ENCODE results near the gene PKIB. TPM values are rescaled to one million over a fixed set of nuclear protein-coding genes. Genes with fewer than 3 reads are reported as not detected.
"Not testable (repeated sequence)": the region's sequence is repeated elsewhere in the genome, so short reads cannot be mapped to it uniquely, and the experiment has no call there.

PKIB gene
- total RNA-seq, 2 donors from 2014 or later = 1.0 to 1.1 TPM

GRCh38 chr6:122736616-122737015 lies 126.4 kb downstream of the PKIB start:
- no peak for ATAC-seq
- H3K36me3 Mint-ChIP-seq = no peaks in the 10 kb centered on the region
- no peaks in the 10 kb centered on the region for H3K9me3 Mint-ChIP-seq
- no peak for DNase-seq (ENCODE audit: low spot score in 2 of 2)
- no peak overlapping the region for H3K27ac Mint-ChIP-seq

- DNase-seq (ENCODE audit: low spot score in 2 of 2) (no peak), ATAC-seq (no peak)
- Mint-ChIP-seq H3K27ac (no peak overlapping the region), H3K9me3 (no peaks in the 10 kb centered on the region), H3K36me3 (no peaks in the 10 kb centered on the region)
These were observed 129.9 kb downstream of the PKIB start for GRCh38 chr6:122740091-122740490.

- ATAC-seq = no peak
- no peak overlapping the region for H3K27ac Mint-ChIP-seq
- no peaks in the 10 kb centered on the region for H3K9me3 Mint-ChIP-seq
- no peaks in the 10 kb centered on the region for H3K36me3 Mint-ChIP-seq
- DNase-seq (ENCODE audit: low spot score in 2 of 2) = no peak
These were observed 130.7 kb downstream of the PKIB start for GRCh38 chr6:122740936-122741335.

GRCh38 chr6:122744247-122744646 lies 134.0 kb downstream of the PKIB start:
- H3K9me3 Mint-ChIP-seq; H3K36me3 Mint-ChIP-seq; H3K27ac Mint-ChIP-seq; DNase-seq (ENCODE audit: low spot score in 2 of 2); ATAC-seq: not testable (repeated sequence)

- not testable (repeated sequence) for ATAC-seq; H3K36me3 Mint-ChIP-seq; DNase-seq (ENCODE audit: low spot score in 2 of 2); H3K9me3 Mint-ChIP-seq; H3K27ac Mint-ChIP-seq
These were observed 134.7 kb downstream of the PKIB start for GRCh38 chr6:122744856-122745255.

- Mint-ChIP-seq H3K27ac (no peak overlapping the region), H3K9me3 (peaks cover 0 to 6% of the 10 kb centered on the region in 2 donors), H3K36me3 (peaks cover 0 to 6% of the 10 kb centered on the region in 2 donors)
- ATAC-seq (no peak), DNase-seq (ENCODE audit: low spot score in 2 of 2) (no peak)
These were observed 136.5 kb downstream of the PKIB start for GRCh38 chr6:122746688-122747087.

GRCh38 chr6:122747573-122747972 lies 137.4 kb downstream of the PKIB start:
- no peak for ATAC-seq
- no peak for DNase-seq (ENCODE audit: low spot score in 2 of 2)
- Mint-ChIP-seq H3K9me3 (peaks cover 0 to 6% of the 10 kb centered on the region in 2 donors), H3K27ac (no peak overlapping the region), H3K36me3 (peaks cover 0 to 6% of the 10 kb centered on the region in 2 donors)

GRCh38 chr6:122748945-122749344 lies 138.7 kb downstream of the PKIB start:
- H3K9me3 Mint-ChIP-seq; DNase-seq (ENCODE audit: low spot score in 2 of 2); H3K36me3 Mint-ChIP-seq; ATAC-seq: not testable (repeated sequence)
- peak overlapping the region in 1 of 2 donors; percentile 84 for H3K27ac Mint-ChIP-seq

GRCh38 chr6:122749451-122750050 lies 139.3 kb downstream of the PKIB start:
- ATAC-seq (no peak), DNase-seq (ENCODE audit: low spot score in 2 of 2) (no peak)
- Mint-ChIP-seq H3K36me3 (peaks cover 0 to 6% of the 10 kb centered on the region in 2 donors), H3K27ac (no peak overlapping the region), H3K9me3 (peaks cover 3 to 11% of the 10 kb centered on the region in 2 donors)

- H3K36me3 Mint-ChIP-seq = peaks cover 0 to 6% of the 10 kb centered on the region in 2 donors
- ATAC-seq (peak; percentile 43 to 87), DNase-seq (ENCODE audit: low spot score in 2 of 2) (no peak)
- peaks cover 4 to 17% of the 10 kb centered on the region in 2 donors for H3K9me3 Mint-ChIP-seq
- no peak overlapping the region for H3K27ac Mint-ChIP-seq
These were observed 141.1 kb downstream of the PKIB start for GRCh38 chr6:122751326-122751725.

- ATAC-seq = no peak
- no peak overlapping the region for H3K27ac Mint-ChIP-seq
These were observed 142.3 kb downstream of the PKIB start for GRCh38 chr6:122752459-122752858.

GRCh38 chr6:122753000-122753687 lies 142.9 kb downstream of the PKIB start:
- Mint-ChIP-seq H3K36me3 (peaks cover 0 to 3% of the 10 kb centered on the region in 2 donors), H3K9me3 (peaks cover 8 to 16% of the 10 kb centered on the region in 2 donors), H3K27ac (no peak overlapping the region)
- ATAC-seq (no peak), DNase-seq (ENCODE audit: low spot score in 2 of 2) (no peak)

More at GRCh38 chr6:122752459-122752858, 142.3 kb downstream of the PKIB start:
- Mint-ChIP-seq H3K36me3 (peaks cover 0 to 6% of the 10 kb centered on the region in 2 donors), H3K9me3 (peaks cover 8 to 21% of the 10 kb centered on the region in 2 donors)
- no peak for DNase-seq (ENCODE audit: low spot score in 2 of 2)

- H3K9me3 Mint-ChIP-seq = peaks cover 8 to 15% of the 10 kb centered on the region in 2 donors
- DNase-seq (ENCODE audit: low spot score in 2 of 2) (no peak), ATAC-seq (no peak)
- H3K36me3 Mint-ChIP-seq = no peaks in the 10 kb centered on the region
- no peak overlapping the region for H3K27ac Mint-ChIP-seq
These were observed 143.5 kb downstream of the PKIB start for GRCh38 chr6:122753688-122754056.

- no peak for ATAC-seq
- H3K36me3 Mint-ChIP-seq = no peaks in the 10 kb centered on the region
- H3K27ac Mint-ChIP-seq = no peak overlapping the region
- peaks cover 8 to 15% of the 10 kb centered on the region in 2 donors for H3K9me3 Mint-ChIP-seq
- no peak for DNase-seq (ENCODE audit: low spot score in 2 of 2)
These were observed 144.1 kb downstream of the PKIB start for GRCh38 chr6:122754191-122754731.

- ATAC-seq (no peak), DNase-seq (ENCODE audit: low spot score in 2 of 2) (no peak)
- Mint-ChIP-seq H3K27ac (no peak overlapping the region), H3K36me3 (no peaks in the 10 kb centered on the region), H3K9me3 (peaks cover 8 to 15% of the 10 kb centered on the region in 2 donors)
These were observed 145.7 kb downstream of the PKIB start for GRCh38 chr6:122755901-122756300.

GRCh38 chr6:122758927-122759334 lies 148.7 kb downstream of the PKIB start:
- Mint-ChIP-seq H3K9me3 (peaks cover 5 to 15% of the 10 kb centered on the region in 2 donors), H3K36me3 (no peaks in the 10 kb centered on the region), H3K27ac (no peak overlapping the region)
- peak; percentile 49 to 87 for ATAC-seq
- no peak for DNase-seq (ENCODE audit: low spot score in 2 of 2)

GRCh38 chr6:122760330-122760729 lies 150.1 kb downstream of the PKIB start:
- no peak for ATAC-seq

More at GRCh38 chr6:122760330-122760729, 150.1 kb downstream of the PKIB start:
- H3K36me3 Mint-ChIP-seq = no peaks in the 10 kb centered on the region
- H3K9me3 Mint-ChIP-seq = peaks cover 5 to 6% of the 10 kb centered on the region in 2 donors
- no peak overlapping the region for H3K27ac Mint-ChIP-seq
- no peak for DNase-seq (ENCODE audit: low spot score in 2 of 2)
